WTC11 (cell line): Measurements from ENCODE around the gene TIMM50. TPM values are rescaled to one million over a fixed set of nuclear protein-coding genes. Genes with fewer than 3 reads are reported as not detected.
A peak's percentile ranks its signal among the peaks of the same experiment; 100 is the strongest.

Experiments
- ATAC-seq: fragments of 200-7000 bp; cut with Tn5 transposase; 2 replicates; pipeline ENCODE4 v1.10.0; 2021; ENCODE audit warnings: mild to moderate bottlenecking, moderate library complexity
- CTCF ChIA-PET: fragments of 300-600 bp; sonication (Branson Sonifier 250); formaldehyde crosslinking; loops from one replicate; lab custom pipeline; 2021; ENCODE audit warnings: antibody characterized with exemption; lab: Charles Lee
- POLR2A ChIA-PET: fragments of 350-600 bp; sonication (Branson Sonifier 250); formaldehyde crosslinking; loops from one replicate; lab custom pipeline; 2021; ENCODE audit warnings: antibody characterized with exemption; lab: Charles Lee
- DNase-seq: peaks from one replicate; pipeline ENCODE4 v3.0.0; 2021; ENCODE audit warnings: low spot score
- H3K27ac Mint-ChIP-seq: 2 replicates; pipeline ENCODE4 v1.8.0; 2021; ENCODE audit warnings: mixed read lengths
- H3K27me3 Mint-ChIP-seq: 2 replicates; pipeline ENCODE4 v1.8.0; 2021; ENCODE audit warnings: low read depth, mild to moderate bottlenecking, moderate library complexity, mixed read lengths
- H3K36me3 Mint-ChIP-seq: 2 replicates; pipeline ENCODE4 v1.8.0; 2021; ENCODE audit warnings: mixed read lengths
- H3K4me1 Mint-ChIP-seq: 2 replicates; pipeline ENCODE4 v1.8.0; 2022; ENCODE audit warnings: mixed read lengths
- H3K4me3 Mint-ChIP-seq: 2 replicates; pipeline ENCODE4 v1.8.0; 2021; ENCODE audit warnings: mild to moderate bottlenecking, moderate library complexity, mixed read lengths
- H3K9me3 Mint-ChIP-seq: 2 replicates; pipeline ENCODE4 v1.8.0; 2021; ENCODE audit warnings: mixed read lengths
- AR ChIP-seq: fragments of 250-450 bp; sonication (Bioruptor Pico); IDR thresholded peaks from 2 replicates; pipeline ENCODE4 v1.9.0; 2021; ENCODE audit warnings: mild to moderate bottlenecking
- ATF3 ChIP-seq: sonication (generic); formaldehyde crosslinking; conservative IDR thresholded peaks from 2 replicates; pipeline ENCODE4 v1.8.1; 2022; ENCODE audit warnings: mild to moderate bottlenecking, missing genetic modification reagents
- CBFB ChIP-seq: sonication (generic); formaldehyde crosslinking; IDR thresholded peaks from 2 replicates; pipeline ENCODE4 v1.8.1; 2022; ENCODE audit warnings: mild to moderate bottlenecking, low read depth, missing genetic modification reagents
- MLX ChIP-seq: sonication (generic); formaldehyde crosslinking; IDR thresholded peaks from 2 replicates; pipeline ENCODE4 v1.8.1; 2023; ENCODE audit warnings: mild to moderate bottlenecking, missing genetic modification reagents, moderate library complexity
- STAT6 ChIP-seq: sonication (generic); formaldehyde crosslinking; conservative IDR thresholded peaks from 2 replicates; pipeline ENCODE4 v1.8.1; 2023; ENCODE audit warnings: mild to moderate bottlenecking, low read depth, missing genetic modification reagents, moderate library complexity
- TCF7 ChIP-seq: sonication (generic); formaldehyde crosslinking; IDR thresholded peaks from 2 replicates; pipeline ENCODE4 v1.8.0; 2022; ENCODE audit warnings: mild to moderate bottlenecking, low read depth, missing genetic modification reagents, moderate library complexity
- TEAD4 ChIP-seq: sonication (generic); formaldehyde crosslinking; IDR thresholded peaks from 2 replicates; pipeline ENCODE4 v1.8.0; 2022; ENCODE audit warnings: mild to moderate bottlenecking, missing genetic modification reagents
- USF1 ChIP-seq: sonication (generic); formaldehyde crosslinking; IDR thresholded peaks from 2 replicates; pipeline ENCODE4 v1.8.0; 2022; ENCODE audit warnings: mild to moderate bottlenecking, missing genetic modification reagents
- ZBTB43 ChIP-seq: sonication (generic); formaldehyde crosslinking; IDR thresholded peaks from 2 replicates; pipeline ENCODE4 v1.8.1; 2023; ENCODE audit warnings: mild to moderate bottlenecking, missing genetic modification reagents
- ZNF232 ChIP-seq: sonication (generic); formaldehyde crosslinking; IDR thresholded peaks from 2 replicates; pipeline ENCODE4 v1.8.0; 2022; ENCODE audit warnings: mild to moderate bottlenecking, missing genetic modification reagents
- ZNF512 ChIP-seq: sonication (generic); formaldehyde crosslinking; IDR thresholded peaks from 2 replicates; pipeline ENCODE4 v1.8.1; 2022; ENCODE audit warnings: missing genetic modification reagents, borderline replicate concordance
- total RNA-seq: library from RNA; stranded (reverse); gene quantifications from 3 replicates; pipeline ENCODE4 v1.2.3, GENCODE V29; 2021

TIMM50 gene
- total RNA-seq, 1 experiment from 2014 or later: 154 TPM

GRCh38 chr19:39492788-39493187, 12.2 kb downstream of the TIMM50 start:
- Mint-ChIP-seq H3K4me1 (peaks cover 26% of the 10 kb centered on the region), H3K27ac (peak overlapping the region; percentile 84), H3K27me3 (no peaks in the 10 kb centered on the region; the same call in 1 of the 2 replicates), H3K36me3 (peaks cover 19% of the 10 kb centered on the region), H3K9me3 (no peaks in the 10 kb centered on the region)
- CTCF ChIA-PET: interaction anchor here (1.2 kb wide), 1 partner anchor 19 kb away, joined by 3 read pairs; no protein-coding TSS in a partner anchor
- ATAC-seq (no peak), DNase-seq (no peak)
- TF ChIP-seq ZBTB43 (CRISPR knock-in tag): no peak
- no peak for TF ChIP-seq STAT6 (CRISPR knock-in tag)
- no peak for TF ChIP-seq ZNF512 (CRISPR knock-in tag)
- no peak for TF ChIP-seq TEAD4 (CRISPR knock-in tag)
- TF ChIP-seq USF1 (CRISPR knock-in tag): no peak
- no peak for TF ChIP-seq ZNF232 (CRISPR knock-in tag)
- TF ChIP-seq, all 79 proteins: peak for 0
- no peak overlapping the region for H3K4me3 Mint-ChIP-seq
- POLR2A ChIA-PET: interaction anchor here (0.6 kb wide), 1 partner anchor 76 kb away, joined by 3 read pairs; no protein-coding TSS in a partner anchor

GRCh38 chr19:39494661-39495060, 14.0 kb downstream of the TIMM50 start:
- ATAC-seq (no peak), DNase-seq (no peak)
- POLR2A ChIA-PET: no interaction called here
- Mint-ChIP-seq H3K27me3 (peaks cover 17% of the 10 kb centered on the region), H3K36me3 (peaks cover 5% of the 10 kb centered on the region), H3K4me3 (no peak overlapping the region)
- CTCF ChIA-PET: interaction anchor here (1.2 kb wide), 1 partner anchor 20 kb away, joined by 4 read pairs; no protein-coding TSS in a partner anchor
- no peak for TF ChIP-seq TCF7 (CRISPR knock-in tag)
- no peak for TF ChIP-seq USF1 (CRISPR knock-in tag)
- no peak for TF ChIP-seq ATF3 (CRISPR knock-in tag)
- TF ChIP-seq AR (CRISPR knock-in tag): no peak
- no peak for TF ChIP-seq MLX (CRISPR knock-in tag)
- no peak for TF ChIP-seq CBFB (CRISPR knock-in tag)
- TF ChIP-seq, all 79 proteins: peak for 0
- Mint-ChIP-seq H3K4me1 (peaks cover 36% of the 10 kb centered on the region), H3K27ac (peak overlapping the region; percentile 89), H3K9me3 (no peaks in the 10 kb centered on the region)
